HG03342 (cell line): ENCODE measurements around the gene OVCA2.

ENCODE experiments used
- ATAC-seq: cut with Tn5 transposase; IDR thresholded peaks from one replicate; pipeline ENCODE4 v1.9.1; 2021; ENCODE audit warnings: mild to moderate bottlenecking, moderate library complexity; ENCODE audit not compliant: unreplicated experiment

The OVCA2 gene

DNA sequence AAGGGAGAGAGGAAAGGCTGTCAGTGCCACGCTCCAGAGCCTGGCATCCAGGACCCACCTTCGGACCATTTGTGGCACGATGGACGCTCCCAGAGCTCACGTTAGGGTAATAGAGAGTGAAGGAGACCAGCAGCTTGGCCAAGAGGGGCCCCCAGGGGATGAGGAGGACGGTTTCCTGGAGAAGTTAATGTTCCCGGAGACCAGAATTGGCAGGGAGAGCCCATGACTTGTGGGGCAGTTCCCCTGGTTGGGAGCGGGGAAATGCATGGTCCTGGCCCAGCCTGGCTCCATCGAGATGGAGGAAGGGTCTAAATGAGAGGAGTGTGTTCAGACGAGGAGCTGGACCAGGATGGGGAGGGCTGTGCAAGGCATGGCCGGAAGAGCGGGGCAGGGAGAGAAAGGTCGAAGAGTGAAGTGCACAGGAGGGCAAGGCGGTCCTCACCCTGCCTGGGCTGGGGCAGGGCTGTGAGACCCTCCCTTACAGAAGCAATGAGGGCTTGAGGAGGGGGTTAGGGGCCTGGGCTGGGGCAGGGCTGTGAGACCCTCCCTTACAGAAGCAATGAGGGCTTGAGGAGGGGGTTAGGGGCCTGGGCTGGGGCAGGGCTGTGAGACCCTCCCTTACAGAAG, 10.2 kb downstream of the OVCA2 start:
- no peak for ATAC-seq

DNA sequence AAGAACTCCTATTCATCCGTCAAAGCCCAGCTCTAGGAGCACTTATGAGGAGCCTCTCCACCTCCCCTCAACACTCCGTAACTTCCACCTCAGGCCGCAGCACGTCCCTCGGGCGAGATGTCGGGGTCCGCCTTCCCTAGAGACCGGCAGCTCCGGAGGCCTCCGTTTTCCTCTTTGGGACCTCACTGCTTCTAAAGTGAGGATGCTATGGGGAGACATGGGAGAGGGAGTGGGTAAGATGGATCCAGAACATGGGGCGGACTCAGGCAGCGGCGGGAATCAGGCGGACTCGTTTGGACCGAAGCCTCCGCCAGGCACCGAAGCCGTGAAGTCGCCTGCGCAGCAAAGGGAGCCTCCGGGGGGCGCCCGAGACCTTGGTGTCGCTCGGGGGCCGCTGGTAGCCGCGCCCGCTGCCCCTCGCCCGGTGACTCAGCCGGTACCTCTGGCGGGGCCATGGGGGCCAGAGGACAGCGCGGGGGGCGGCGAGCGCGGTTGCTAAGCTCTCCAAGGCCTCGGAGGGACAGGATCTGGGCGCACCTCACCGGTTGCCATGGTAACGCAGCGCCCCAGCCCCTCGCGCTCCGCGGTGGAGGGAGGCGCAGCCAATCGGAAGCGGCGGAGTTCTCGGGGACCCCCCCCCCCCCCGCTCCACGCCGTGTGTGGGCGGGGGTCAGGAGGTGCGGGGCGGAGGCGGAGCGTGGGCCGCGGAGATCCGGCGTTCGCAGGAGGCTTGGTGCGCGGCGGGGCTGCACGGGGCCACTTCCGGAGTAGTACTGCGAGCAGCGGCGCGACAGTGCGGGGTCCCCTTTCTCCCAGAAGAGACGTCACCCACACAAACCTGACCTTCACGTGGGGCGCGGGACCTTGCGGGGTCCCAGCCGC, 11.8 kb downstream of the OVCA2 start:
- no peak for ATAC-seq

GRCh38 chr17:2054262-2054511, 12.4 kb downstream of the OVCA2 start:
- ATAC-seq = no peak

GRCh38 chr17:2054512-2055291, 12.9 kb downstream of the OVCA2 start, which contains the start of gene HIC1:
Gene HIC1, plus strand, starts transcription at chr17:2055103. Its CDS starts 1,588 bp downstream, at chr17:2056691.
- no peak for ATAC-seq

DNA sequence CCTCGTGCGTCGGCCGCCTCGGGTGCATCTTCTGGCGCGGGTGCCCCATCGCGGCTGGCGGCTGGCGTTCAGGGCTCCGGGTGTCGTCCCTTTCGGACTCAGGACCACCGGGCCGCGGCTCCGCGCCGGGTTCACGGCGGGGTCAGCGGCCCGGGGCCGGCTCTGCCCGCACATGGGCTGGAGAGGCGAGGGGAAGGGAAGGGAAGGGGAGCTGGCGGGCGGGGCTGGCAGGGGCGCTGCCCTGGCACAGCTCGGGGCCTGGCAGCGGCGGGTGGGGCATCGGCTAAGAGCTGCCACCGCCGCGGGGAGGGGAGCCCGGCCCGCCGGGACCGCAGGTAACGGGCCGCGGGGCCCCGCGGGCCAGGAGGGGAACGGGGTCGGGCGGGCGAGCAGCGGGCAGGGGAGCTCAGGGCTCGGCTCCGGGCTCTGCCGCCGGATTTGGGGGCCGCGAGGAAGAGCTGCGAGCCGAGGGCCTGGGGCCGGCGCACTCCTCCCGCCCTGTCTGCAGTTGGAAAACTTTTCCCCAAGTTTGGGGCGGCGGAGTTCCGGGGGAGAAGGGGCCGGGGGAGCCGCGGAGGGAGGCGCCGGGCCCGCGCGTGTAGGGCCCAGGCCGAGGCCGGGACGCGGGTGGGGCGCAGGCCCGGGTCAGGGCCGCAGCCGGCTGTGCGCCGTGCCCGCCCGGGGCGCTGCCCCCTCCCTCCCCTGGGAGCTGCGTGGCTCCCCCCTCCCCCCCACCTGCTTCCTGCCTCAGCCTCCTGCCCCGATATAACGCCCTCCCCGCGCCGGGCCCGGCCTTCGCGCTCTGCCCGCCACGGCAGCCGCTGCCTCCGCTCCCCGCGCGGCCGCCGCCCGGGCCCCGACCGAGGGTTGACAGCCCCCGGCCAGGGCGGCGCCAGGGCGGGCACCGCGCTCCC, 13.7 kb downstream of the OVCA2 start:
- ATAC-seq = no peak

DNA sequence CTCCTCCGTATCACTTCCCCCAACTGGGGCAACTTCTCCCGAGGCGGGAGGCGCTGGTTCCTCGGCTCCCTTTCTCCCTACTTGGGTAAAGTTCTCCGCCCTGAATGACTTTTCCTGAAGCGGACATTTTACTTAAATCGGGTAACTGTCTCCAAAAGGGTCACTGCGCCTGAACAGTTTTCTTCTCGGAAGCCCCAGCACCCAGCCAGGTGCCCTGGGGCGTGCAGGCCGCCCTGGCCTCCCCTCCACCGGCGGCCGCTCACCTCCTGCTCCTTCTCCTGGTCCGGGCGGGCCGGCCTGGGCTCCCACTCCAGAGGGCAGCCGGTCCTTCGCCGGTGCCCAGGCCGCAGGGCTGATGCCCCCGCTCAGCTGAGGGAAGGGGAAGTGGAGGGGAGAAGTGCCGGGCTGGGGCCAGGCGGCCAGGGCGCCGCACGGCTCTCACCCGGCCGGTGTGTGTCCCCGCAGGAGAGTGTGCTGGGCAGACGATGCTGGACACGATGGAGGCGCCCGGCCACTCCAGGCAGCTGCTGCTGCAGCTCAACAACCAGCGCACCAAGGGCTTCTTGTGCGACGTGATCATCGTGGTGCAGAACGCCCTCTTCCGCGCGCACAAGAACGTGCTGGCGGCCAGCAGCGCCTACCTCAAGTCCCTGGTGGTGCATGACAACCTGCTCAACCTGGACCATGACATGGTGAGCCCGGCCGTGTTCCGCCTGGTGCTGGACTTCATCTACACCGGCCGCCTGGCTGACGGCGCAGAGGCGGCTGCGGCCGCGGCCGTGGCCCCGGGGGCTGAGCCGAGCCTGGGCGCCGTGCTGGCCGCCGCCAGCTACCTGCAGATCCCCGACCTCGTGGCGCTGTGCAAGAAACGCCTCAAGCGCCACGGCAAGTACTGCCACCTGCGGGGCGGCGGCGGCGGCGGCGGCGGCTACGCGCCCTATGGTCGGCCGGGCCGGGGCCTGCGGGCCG, 14.7 kb downstream of the OVCA2 start:
- ATAC-seq = no peak

DNA sequence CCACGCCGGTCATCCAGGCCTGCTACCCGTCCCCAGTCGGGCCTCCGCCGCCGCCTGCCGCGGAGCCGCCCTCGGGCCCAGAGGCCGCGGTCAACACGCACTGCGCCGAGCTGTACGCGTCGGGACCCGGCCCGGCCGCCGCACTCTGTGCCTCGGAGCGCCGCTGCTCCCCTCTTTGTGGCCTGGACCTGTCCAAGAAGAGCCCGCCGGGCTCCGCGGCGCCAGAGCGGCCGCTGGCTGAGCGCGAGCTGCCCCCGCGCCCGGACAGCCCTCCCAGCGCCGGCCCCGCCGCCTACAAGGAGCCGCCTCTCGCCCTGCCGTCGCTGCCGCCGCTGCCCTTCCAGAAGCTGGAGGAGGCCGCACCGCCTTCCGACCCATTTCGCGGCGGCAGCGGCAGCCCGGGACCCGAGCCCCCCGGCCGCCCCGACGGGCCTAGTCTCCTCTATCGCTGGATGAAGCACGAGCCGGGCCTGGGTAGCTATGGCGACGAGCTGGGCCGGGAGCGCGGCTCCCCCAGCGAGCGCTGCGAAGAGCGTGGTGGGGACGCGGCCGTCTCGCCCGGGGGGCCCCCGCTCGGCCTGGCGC, 15.4 kb downstream of the OVCA2 start:
- ATAC-seq = no peak

DNA sequence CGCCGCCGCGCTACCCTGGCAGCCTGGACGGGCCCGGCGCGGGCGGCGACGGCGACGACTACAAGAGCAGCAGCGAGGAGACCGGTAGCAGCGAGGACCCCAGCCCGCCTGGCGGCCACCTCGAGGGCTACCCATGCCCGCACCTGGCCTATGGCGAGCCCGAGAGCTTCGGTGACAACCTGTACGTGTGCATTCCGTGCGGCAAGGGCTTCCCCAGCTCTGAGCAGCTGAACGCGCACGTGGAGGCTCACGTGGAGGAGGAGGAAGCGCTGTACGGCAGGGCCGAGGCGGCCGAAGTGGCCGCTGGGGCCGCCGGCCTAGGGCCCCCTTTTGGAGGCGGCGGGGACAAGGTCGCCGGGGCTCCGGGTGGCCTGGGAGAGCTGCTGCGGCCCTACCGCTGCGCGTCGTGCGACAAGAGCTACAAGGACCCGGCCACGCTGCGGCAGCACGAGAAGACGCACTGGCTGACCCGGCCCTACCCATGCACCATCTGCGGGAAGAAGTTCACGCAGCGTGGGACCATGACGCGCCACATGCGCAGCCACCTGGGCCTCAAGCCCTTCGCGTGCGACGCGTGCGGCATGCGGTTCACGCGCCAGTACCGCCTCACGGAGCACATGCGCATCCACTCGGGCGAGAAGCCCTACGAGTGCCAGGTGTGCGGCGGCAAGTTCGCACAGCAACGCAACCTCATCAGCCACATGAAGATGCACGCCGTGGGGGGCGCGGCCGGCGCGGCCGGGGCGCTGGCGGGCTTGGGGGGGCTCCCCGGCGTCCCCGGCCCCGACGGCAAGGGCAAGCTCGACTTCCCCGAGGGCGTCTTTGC, 16.2 kb downstream of the OVCA2 start:
- no peak for ATAC-seq

- ATAC-seq = no peak
These were observed 17.0 kb downstream of the OVCA2 start for GRCh38 chr17:2058586-2059546.

- ATAC-seq = no peak
These were observed 17.9 kb downstream of the OVCA2 start for GRCh38 chr17:2059547-2060384.

DNA sequence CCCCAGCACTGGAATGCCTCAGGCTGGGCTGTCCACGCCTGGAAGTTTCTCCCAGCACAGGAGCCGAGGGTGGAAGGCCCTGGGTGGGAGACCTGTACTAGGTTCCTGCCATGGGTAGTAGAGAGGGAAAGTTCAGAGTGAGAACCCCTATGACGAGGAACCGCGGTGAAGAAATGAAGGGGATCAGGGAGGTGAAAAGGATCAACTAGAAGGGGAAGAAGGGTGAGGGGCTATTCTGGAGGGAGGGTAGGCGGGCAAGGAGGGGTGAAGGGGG, 18.5 kb downstream of the OVCA2 start:
- ATAC-seq = no peak

DNA sequence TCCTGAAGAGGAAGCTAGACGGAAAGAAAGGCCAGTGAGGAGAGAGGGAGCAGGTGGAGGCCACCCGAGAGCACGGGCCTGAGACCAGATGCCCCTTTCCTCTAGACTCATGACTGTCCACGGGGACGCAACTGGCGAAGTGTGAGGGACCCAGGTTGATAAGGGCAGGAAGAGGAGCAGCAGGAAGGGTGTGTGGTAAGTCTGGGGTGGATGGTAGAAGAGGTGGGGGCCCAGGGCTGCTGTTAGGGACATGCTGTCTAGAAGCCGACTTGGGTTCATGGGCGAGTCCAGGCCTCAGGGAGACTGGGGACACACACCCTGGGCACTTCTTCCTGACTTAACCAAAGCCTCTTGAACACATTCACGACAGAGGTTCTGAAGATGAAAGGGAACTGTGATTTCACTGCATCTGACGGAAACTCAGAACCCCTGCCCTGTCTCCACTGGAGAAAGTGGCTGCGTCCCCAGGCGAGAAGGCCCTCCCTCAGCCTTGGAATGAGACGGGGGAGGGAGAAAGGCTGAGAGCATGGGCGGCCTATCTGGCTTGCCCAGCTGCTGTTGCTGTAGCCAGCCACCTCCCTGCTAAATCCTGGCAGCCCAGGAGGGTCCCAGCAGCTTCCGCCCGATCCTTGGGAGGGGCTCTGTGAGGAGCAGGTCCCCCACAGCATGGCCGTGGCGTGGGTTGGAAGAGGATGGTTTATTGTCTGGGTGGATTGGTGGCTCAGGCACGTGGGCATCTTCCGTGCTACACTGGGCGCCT, 19.0 kb downstream of the OVCA2 start:
- ATAC-seq = no peak

DNA sequence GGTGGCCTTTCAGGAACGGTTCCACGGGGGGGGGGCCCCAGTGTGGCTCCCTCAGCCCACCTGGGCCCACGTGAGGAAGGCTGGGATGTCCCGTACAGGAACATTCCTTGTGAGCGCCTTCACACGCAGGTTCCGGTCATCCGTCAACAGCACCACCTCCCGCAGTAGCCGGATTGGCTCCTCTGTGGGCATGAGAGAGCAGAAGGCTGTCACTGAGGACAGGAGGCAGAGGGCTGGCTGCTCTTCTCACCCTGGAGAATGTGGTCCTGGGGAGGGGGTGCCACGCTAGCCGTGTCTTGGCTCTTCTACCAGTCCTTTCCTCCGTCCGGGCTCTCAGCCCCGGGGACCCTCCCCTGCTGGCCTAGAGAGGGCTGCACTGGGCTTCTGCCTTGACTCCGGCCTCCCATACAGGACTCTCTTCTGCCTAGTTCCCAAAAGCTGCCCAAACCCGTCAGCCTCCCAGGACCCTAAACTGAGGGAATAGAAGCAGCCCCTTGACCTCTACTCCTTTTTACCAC, 19.7 kb downstream of the OVCA2 start:
- no peak for ATAC-seq

GRCh38 chr17:2062571-2063183, 20.9 kb downstream of the OVCA2 start:
- ATAC-seq = no peak
